ENCODE results near the gene DAPK1.

DAPK1 gene

DNA sequence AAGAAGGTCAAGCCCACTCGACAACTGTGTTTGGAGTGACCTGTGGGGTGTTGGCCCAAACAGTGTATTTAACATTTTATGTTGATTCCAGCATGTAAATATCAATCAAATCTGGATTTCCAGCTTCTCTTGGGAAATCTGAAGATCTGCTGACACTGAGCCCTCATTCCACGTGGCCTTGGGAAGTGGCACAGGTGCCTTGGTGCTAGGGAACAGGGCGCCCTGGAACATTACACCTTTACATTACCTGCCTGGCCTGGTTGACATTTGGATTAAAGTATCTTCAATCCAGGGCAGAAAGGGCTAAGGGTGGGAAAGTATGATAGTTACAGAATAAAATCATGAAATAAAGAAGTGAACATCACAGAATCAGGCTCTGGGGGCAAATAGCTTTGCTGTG lies 143.4 kb downstream of the DAPK1 start:
- Histone ChIP-seq H3K27ac (ENCODE audit: extremely low read depth, low read depth, low read length) (no peak overlapping the region; the same call in 1 of the 2 replicates), H3K36me3 (ENCODE audit: control insufficient read depth in 2 of 2, insufficient read depth in 1 of 2, low read length in 2 of 2) (peaks cover 0 to 54% of the 10 kb centered on the region in 2 experiments; a peak in 1 of 3 replicates), H3K9me3 (ENCODE audit: control insufficient read depth, insufficient read depth, low read depth, low read length) (no peaks in the 10 kb centered on the region), H3K4me3 (ENCODE audit: low read depth, low read length) (no peak overlapping the region), H3K4me1 (ENCODE audit: control insufficient read depth, insufficient read depth, low read length) (peaks cover 13% of the 10 kb centered on the region)
- TF ChIP-seq ZNF138 (tag by site-specific recombination; IDR thresholded peaks at IDR 0.05; ENCODE audit: borderline replicate concordance) (no peak), ZSCAN30 (tag by site-specific recombination; IDR thresholded peaks at IDR 0.05) (no peak), PRDM1 (tag by site-specific recombination; IDR thresholded peaks at IDR 0.05) (no peak), ZNF174 (tag by site-specific recombination; IDR thresholded peaks at IDR 0.05) (no peak), GLI4 (tag by site-specific recombination; IDR thresholded peaks at IDR 0.05) (no peak), ZNF792 (tag by site-specific recombination; IDR thresholded peaks at IDR 0.05) (no peak), ZNF48 (tag by site-specific recombination; IDR thresholded peaks at IDR 0.05) (no peak), ZNF623 (tag by site-specific recombination; IDR thresholded peaks at IDR 0.05) (no peak), ZNF585B (tag by site-specific recombination; IDR thresholded peaks at IDR 0.05) (no peak), ZNF148 (tag by site-specific recombination; IDR thresholded peaks at IDR 0.05; ENCODE audit: borderline replicate concordance) (no peak), MZF1 (tag by site-specific recombination; IDR thresholded peaks at IDR 0.05; ENCODE audit: borderline replicate concordance) (no peak), ZBTB48 (tag by site-specific recombination; IDR thresholded peaks at IDR 0.05) (no peak)
- TF ChIP-seq, protein P1, sequence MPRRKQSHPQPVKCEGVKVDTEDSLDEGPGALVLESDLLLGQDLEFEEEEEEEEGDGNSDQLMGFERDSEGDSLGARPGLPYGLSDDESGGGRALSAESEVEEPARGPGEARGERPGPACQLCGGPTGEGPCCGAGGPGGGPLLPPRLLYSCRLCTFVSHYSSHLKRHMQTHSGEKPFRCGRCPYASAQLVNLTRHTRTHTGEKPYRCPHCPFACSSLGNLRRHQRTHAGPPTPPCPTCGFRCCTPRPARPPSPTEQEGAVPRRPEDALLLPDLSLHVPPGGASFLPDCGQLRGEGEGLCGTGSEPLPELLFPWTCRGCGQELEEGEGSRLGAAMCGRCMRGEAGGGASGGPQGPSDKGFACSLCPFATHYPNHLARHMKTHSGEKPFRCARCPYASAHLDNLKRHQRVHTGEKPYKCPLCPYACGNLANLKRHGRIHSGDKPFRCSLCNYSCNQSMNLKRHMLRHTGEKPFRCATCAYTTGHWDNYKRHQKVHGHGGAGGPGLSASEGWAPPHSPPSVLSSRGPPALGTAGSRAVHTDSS (tag by site-specific recombination; IDR thresholded peaks at IDR 0.05): no peak
- TF ChIP-seq, protein P2, sequence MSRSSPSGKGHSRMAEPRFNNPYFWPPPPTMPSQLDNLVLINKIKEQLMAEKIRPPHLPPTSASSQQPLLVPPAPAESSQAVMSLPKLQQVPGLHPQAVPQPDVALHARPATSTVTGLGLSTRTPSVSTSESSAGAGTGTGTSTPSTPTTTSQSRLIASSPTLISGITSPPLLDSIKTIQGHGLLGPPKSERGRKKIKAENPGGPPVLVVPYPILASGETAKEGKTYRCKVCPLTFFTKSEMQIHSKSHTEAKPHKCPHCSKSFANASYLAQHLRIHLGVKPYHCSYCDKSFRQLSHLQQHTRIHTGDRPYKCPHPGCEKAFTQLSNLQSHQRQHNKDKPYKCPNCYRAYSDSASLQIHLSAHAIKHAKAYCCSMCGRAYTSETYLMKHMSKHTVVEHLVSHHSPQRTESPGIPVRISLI (tag by site-specific recombination; IDR thresholded peaks at IDR 0.05): no peak
- TF ChIP-seq, protein P3, sequence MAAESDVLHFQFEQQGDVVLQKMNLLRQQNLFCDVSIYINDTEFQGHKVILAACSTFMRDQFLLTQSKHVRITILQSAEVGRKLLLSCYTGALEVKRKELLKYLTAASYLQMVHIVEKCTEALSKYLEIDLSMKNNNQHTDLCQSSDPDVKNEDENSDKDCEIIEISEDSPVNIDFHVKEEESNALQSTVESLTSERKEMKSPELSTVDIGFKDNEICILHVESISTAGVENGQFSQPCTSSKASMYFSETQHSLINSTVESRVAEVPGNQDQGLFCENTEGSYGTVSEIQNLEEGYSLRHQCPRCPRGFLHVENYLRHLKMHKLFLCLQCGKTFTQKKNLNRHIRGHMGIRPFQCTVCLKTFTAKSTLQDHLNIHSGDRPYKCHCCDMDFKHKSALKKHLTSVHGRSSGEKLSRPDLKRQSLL (tag by site-specific recombination; IDR thresholded peaks at IDR 0.05): no peak
- TF ChIP-seq, protein P4, sequence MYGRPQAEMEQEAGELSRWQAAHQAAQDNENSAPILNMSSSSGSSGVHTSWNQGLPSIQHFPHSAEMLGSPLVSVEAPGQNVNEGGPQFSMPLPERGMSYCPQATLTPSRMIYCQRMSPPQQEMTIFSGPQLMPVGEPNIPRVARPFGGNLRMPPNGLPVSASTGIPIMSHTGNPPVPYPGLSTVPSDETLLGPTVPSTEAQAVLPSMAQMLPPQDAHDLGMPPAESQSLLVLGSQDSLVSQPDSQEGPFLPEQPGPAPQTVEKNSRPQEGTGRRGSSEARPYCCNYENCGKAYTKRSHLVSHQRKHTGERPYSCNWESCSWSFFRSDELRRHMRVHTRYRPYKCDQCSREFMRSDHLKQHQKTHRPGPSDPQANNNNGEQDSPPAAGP (tag by site-specific recombination; IDR thresholded peaks at IDR 0.05): no peak
- TF ChIP-seq, protein P5, sequence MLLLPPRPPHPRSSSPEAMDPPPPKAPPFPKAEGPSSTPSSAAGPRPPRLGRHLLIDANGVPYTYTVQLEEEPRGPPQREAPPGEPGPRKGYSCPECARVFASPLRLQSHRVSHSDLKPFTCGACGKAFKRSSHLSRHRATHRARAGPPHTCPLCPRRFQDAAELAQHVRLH (tag by site-specific recombination; IDR thresholded peaks at IDR 0.05): no peak
- ChIA-PET POLR2A (no interaction called here), CTCF (interaction anchor here (0.6 to 0.7 kb wide), 2 partner anchors 27 to 130 kb away, joined by 3 to 4 read pairs; no protein-coding TSS in a partner anchor)
